ENCODE results near the gene NFASC.

The NFASC gene

GRCh38 chr1:205041001-205041715, 170.5 kb downstream of the NFASC start:
- Histone ChIP-seq H3K4me3 (ENCODE audit: insufficient read depth, low read length, poor library complexity, severe bottlenecking) (no peak overlapping the region), H2AFZ (ENCODE audit: low read depth, low read length, severe bottlenecking) (no peak overlapping the region), H3K9me3 (ENCODE audit: insufficient read depth, low read length) (no peaks in the 10 kb centered on the region), H3K36me3 (ENCODE audit: low read length) (no peaks in the 10 kb centered on the region), H3K27ac (ENCODE audit: low read depth, low read length) (no peak overlapping the region), H3K27me3 (ENCODE audit: low read length) (no peaks in the 10 kb centered on the region), H4K20me1 (ENCODE audit: low read depth, low read length) (no peaks in the 10 kb centered on the region), H3F3A (ENCODE audit: insufficient read depth) (no peaks in the 10 kb centered on the region), H3K9ac (ENCODE audit: low read length) (no peak overlapping the region), H3K9me2 (replicated peaks; ENCODE audit: insufficient read depth, low read length) (no peaks in the 10 kb centered on the region), H3K4me2 (ENCODE audit: low read depth, low read length, poor library complexity, severe bottlenecking) (no peak overlapping the region), H3K79me2 (ENCODE audit: insufficient read depth, low read length) (no peaks in the 10 kb centered on the region)
- TF ChIP-seq EZH2phosphoT487 (conservative IDR thresholded peaks at IDR 0.05; ENCODE audit: low read length) (no peak), CTCF (IDR thresholded peaks at IDR 0.05; ENCODE audit: insufficient read depth, low read length, poor library complexity, severe bottlenecking) (no peak)

DNA sequence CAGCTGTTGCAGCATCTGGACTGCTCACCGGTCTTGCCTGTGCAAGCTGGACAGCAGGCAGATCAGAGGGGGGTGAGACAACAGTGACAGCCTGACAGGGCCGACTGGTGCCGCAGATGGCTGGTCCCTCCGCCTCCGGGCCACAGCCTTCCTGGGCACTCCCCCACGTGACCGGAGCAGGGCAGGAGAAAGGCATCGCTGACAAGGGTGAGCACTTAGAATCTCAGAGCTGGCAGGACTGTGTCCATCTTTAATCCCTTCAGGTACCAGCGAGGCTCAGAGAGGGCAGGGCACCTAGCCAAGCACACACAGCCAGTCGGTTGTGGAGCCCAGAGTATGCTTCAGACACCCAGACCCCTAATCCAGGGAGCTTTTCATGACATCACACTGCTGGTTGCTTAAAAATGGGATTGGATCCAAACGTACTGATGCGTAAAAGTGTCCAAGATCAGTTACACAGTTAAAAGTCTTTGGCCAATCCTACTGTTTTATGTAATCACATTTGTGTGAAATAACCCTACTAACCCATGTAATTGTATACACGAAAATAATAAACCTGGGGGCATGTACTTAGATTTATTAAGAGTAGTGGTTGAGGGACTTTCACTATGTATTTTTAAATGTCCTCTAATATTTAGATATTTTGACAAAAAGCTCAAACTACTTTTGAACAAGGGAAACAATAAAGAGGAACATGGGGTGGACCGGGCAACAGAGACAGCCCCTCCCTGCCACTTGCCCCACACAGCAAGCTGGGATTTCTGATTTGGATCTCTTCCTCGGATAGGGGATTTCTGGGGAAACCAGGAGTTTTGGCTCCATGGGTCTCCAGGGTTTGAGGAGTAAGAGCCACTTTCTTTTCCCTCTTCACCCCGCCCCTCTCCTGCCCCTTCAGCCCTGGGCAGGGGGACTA, 171.6 kb downstream of the NFASC start:
- H4K20me1 ChIP-seq (ENCODE audit: low read depth, low read length), result no peaks in the 10 kb centered on the region
- no peaks in the 10 kb centered on the region for H3K9me2 ChIP-seq (replicated peaks; ENCODE audit: insufficient read depth, low read length)
- H3K27ac ChIP-seq (ENCODE audit: low read depth, low read length), result no peak overlapping the region
- no peaks in the 10 kb centered on the region for H3K79me2 ChIP-seq (ENCODE audit: insufficient read depth, low read length)
- no peaks in the 10 kb centered on the region for H3K9me3 ChIP-seq (ENCODE audit: insufficient read depth, low read length)
- H3K4me2 ChIP-seq (ENCODE audit: low read depth, low read length, poor library complexity, severe bottlenecking), result no peak overlapping the region
- no peak overlapping the region for H3K9ac ChIP-seq (ENCODE audit: low read length)
- TF ChIP-seq EZH2phosphoT487 (conservative IDR thresholded peaks at IDR 0.05; ENCODE audit: low read length), result no peak
- TF ChIP-seq CTCF (IDR thresholded peaks at IDR 0.05; ENCODE audit: insufficient read depth, low read length, poor library complexity, severe bottlenecking), result no peak
- no peak overlapping the region for H2AFZ ChIP-seq (ENCODE audit: low read depth, low read length, severe bottlenecking)
- no peaks in the 10 kb centered on the region for H3K27me3 ChIP-seq (ENCODE audit: low read length)
- H3F3A ChIP-seq (ENCODE audit: insufficient read depth), result no peaks in the 10 kb centered on the region
- no peaks in the 10 kb centered on the region for H3K36me3 ChIP-seq (ENCODE audit: low read length)
- H3K4me3 ChIP-seq (ENCODE audit: insufficient read depth, low read length, poor library complexity, severe bottlenecking), result no peak overlapping the region

GRCh38 chr1:205042911-205043806, 172.5 kb downstream of the NFASC start, which contains the start of gene CNTN2:
Gene CNTN2, plus strand, starts transcription at chr1:205043212. Its CDS starts 9,974 bp downstream, at chr1:205053186.
- no peaks in the 10 kb centered on the region for H3K9me3 ChIP-seq (ENCODE audit: insufficient read depth, low read length)
- H3F3A ChIP-seq (ENCODE audit: insufficient read depth), result no peaks in the 10 kb centered on the region
- no peaks in the 10 kb centered on the region for H3K9me2 ChIP-seq (replicated peaks; ENCODE audit: insufficient read depth, low read length)
- no peak for TF ChIP-seq CTCF (IDR thresholded peaks at IDR 0.05; ENCODE audit: insufficient read depth, low read length, poor library complexity, severe bottlenecking)
- no peak for TF ChIP-seq EZH2phosphoT487 (conservative IDR thresholded peaks at IDR 0.05; ENCODE audit: low read length)
- H3K27ac ChIP-seq (ENCODE audit: low read depth, low read length), result no peak within 1 kb of the TSS
- no peaks in the 10 kb centered on the region for H3K27me3 ChIP-seq (ENCODE audit: low read length)
- H3K79me2 ChIP-seq (ENCODE audit: insufficient read depth, low read length), result no peaks in the 10 kb centered on the region
- no peak within 1 kb of the TSS for H3K4me3 ChIP-seq (ENCODE audit: insufficient read depth, low read length, poor library complexity, severe bottlenecking)
- no peak within 1 kb of the TSS for H3K9ac ChIP-seq (ENCODE audit: low read length)
- no peaks in the 10 kb centered on the region for H3K36me3 ChIP-seq (ENCODE audit: low read length)
- H3K4me2 ChIP-seq (ENCODE audit: low read depth, low read length, poor library complexity, severe bottlenecking), result no peak within 1 kb of the TSS
- no peaks in the 10 kb centered on the region for H4K20me1 ChIP-seq (ENCODE audit: low read depth, low read length)
- H2AFZ ChIP-seq (ENCODE audit: low read depth, low read length, severe bottlenecking), result no peak within 1 kb of the TSS

Measured in SU-DHL-6 (cell line).